ENCODE results near the gene BSN.

The BSN gene

DNA sequence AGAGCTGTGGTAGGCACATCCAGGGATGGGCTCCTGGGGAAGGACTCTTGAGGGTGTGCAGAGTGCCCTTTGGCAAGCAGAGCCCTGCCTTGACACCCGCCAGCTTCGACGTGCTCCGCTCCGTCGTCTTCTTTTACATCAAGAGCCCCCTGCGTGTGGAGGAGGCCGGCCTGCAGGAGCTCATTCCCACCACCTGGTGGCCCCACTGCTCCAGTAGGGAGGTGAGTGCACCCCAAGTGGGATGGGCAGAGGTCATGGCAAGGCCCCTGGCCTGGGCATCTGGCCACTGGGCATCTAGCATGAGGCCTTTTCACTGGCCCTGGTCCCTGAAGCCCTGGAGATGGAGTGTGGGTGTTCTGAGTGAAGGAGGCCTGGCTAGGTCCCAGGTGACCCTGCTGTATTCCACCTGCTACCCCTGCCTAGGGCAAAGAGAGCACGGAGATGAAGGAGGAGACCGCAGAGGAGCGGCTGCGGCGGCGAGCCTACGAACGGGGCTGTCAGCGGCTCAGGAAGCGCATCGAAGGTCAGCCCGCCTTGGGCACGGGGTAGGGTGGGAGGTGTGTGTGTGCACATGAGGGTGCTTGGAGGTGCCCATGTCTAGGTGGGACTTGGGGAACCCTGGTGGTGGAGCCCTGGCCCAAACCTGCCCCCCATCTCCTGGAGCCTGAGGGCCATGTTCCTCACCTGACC, 147.3 kb downstream of the BSN start:
- no peak for DNase-seq

DNA sequence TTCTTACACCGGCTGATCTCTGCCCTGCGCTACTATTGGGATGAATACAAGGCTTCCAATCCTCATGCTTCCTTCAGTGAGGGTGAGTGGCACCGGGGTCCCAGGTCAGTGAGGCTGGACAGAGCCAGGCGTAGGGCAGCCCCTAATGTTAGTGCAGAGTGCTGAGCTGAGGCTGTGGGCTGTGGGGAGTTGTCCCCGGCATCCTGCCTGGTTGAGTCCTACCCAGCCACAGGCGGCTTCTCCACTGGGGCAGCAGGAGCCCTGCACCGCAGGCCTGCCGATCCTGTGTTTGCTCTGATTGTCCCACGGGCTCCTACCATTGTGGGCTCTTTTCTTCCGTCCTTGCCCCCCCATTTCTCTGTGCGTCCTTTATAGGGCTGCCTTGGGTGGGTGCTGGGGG, 148.4 kb downstream of the BSN start:
- no peak for DNase-seq

DNA sequence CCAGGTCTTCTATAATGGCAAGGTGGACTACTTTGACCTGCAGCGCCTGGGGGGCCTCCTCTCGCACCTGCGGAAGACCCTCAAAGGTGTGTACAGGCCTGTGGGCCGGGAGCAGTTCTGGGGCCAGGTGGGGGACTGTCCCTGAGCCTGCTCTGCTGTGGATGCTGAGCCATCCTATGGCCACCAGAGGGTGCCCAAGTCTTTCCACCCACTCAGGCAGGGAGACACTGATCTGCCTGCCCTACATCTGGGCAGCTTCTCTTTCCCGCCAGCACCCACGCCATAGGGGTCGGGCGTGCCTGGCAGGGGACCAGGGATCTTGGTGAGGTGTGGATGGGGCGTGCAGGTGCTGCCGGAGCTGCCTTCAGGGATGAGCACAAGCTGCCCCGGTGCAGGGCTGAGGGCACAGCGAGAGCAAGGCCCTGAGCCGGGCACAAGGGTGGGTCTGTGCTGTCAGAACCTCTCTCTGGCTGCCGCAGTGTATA, 149.2 kb downstream of the BSN start:
- DNase-seq: peak; percentile 30

DNA sequence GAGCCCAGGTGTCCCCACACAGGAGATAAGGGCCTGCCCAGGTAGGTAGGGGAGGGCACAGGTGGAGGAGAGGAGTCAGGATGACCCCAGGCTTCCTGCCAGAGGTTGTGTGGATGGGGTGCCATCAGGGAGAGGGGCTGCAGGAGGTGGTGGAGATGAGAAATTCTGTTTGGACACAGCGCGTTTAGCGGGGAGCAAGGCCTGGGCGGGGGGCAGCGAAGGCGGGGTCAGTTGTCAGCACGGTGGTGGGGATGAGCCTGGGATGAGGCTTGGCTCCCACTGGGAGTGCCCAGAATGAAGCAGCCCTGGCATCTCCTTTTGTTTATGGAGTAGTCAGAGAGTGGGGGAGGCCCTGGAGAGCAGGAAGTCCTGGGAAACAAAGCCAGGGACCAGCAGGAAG, 149.7 kb downstream of the BSN start:
- no peak for DNase-seq

DNA sequence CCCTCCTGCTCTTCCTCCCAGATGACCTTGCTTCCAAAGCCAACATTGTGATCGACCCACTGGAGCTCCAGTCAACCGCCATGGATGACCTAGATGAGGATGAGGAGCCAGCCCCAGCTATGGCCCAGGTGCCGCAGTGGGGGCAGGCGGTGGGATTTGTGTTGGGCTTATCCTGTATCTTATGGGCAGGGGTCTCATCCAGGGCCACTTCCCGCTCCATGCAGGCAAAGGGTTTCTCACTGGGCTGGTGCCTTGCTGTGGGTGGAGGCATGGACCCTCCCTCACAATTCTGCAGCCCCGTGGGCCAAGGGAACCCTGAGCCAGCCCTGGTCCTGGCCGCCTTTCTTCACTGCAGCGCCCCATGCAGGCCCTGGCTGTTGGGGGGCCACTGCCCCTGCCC, 150.4 kb downstream of the BSN start:
- DNase-seq: no peak

DNA sequence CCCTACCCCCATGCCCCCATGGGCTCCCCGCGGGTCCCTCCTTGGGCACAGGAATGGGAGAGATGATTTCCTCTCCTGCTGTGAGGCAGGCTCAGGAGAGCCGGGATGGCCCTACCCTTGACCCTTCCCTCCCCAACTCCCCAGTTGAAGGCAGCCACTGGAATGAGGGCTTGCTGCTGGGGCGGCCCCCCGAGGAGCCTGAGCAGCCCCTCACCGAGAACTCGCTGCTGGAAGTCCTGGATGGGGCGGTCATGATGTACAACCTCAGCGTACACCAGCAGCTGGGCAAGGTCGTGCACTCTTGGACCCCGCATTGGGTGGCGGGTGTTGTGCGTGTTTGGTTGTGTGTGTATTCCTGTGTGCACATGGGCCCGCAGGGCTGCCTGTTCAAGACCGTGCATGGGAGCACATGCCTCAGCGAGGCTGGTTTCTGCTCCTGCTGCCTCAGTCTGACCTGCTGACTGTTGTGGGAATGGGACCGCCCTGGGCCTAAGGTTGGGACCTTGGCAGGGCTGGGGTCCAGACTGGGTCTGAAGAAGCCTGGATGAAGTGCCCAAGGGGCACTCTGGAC, 151.2 kb downstream of the BSN start:
- DNase-seq: no peak

DNA sequence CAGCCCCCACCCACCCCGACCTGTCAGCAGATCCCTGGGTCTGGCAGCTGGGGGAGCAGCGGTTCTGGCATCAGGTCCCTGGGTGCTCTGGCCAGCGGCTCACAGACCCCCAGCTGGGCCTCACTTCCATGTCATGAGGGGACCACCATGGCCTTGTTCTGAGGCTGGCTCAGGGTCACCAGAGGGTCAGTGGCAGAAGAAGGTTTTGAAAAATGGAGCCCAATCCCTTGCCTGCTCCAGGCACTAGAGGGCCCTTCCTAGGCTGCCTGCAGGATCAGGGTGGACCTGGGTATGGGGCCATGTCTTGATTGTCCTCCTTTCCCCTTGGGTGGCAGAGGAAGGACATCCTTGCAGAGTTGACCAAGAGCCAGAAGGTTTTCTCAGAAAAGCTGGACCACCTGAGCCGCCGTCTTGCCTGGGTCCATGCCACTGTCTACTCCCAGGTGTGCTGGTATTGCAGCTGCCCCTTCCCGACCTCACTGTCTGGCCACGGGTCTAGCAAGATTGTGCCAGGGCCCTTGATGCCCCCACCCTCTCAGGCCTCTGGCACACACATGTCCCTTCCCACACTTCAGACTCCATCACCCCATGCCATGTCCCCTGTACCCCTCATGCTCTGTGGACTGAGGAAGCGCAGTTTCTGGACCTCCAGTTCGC, 152.3 kb downstream of the BSN start:
- no peak for DNase-seq

DNA sequence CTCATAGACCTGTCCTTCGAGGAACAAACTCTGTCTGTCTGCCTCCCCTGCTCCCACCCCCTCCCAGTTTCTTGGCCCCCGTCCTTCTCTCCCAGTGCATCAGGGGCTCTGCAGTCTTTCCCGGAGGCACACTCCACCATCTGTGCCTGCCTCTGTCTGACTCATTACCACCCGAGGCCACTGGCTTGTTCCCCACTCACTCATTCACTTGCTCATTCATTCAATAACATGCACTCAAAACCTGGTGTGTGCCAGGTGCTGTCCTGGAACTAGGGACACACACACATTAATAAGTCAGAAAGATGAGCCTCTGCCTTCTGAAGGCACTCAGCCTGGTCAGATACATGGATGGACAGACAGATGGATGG, 152.8 kb downstream of the BSN start:
- no peak for DNase-seq

DNA sequence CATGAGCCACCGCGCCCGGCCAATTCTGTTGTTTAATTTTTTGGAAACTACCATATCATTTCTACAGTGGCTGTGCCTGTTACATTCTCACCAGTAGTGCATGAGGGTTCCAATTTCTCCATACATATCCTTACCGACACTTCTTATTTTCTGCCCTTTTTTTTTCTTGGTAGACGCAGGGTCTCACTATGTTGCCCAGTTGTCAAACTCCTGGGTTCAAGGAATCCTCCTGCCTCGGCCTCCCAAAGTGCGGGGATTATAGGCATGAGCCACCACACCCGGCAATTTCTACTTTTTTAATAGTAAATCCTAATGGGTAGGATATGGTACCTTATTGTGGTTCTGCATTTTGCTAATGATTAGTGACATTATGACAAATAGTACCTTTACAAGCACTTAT, 155.6 kb downstream of the BSN start:
- no peak for DNase-seq

DNA sequence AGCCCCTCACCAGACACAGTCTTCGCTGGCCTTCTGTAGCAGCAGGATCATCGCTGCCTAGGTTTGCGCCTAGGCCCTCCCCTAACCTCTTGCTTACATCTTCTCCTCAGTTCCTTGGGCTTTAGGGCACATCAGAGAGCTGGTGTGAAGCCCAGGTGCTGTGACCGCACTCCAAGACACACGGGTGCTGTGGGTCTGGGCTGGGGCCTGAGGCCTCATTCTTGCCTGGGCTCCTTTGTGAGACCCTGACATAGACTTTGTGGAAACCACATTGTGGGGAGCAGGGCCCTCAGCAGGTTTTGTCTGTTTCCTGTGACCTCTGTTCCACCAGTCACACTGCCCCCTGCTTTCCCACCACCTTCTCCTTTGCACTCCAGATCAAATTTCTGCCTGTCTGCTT, 157.2 kb downstream of the BSN start:
- DNase-seq: no peak

DNA sequence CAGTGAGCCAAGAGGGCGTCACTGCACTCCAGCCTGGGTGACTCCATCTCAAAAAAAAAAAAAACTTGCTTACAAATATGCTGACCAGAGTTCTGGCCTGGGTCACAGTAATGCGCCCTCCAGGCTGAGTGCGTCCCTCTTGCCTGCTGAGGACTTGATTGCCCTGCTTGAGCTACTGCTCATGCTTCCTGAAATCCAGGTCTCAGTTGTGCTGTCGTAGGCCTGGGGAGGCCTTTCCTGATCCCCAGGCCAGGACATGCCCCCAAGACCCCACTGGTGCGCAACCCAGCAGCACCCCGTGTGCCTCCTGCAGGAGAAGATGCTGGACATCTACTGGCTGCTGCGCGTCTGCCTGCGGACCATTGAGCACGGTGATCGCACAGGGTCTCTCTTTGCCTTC, 157.9 kb downstream of the BSN start:
- no peak for DNase-seq

DNA sequence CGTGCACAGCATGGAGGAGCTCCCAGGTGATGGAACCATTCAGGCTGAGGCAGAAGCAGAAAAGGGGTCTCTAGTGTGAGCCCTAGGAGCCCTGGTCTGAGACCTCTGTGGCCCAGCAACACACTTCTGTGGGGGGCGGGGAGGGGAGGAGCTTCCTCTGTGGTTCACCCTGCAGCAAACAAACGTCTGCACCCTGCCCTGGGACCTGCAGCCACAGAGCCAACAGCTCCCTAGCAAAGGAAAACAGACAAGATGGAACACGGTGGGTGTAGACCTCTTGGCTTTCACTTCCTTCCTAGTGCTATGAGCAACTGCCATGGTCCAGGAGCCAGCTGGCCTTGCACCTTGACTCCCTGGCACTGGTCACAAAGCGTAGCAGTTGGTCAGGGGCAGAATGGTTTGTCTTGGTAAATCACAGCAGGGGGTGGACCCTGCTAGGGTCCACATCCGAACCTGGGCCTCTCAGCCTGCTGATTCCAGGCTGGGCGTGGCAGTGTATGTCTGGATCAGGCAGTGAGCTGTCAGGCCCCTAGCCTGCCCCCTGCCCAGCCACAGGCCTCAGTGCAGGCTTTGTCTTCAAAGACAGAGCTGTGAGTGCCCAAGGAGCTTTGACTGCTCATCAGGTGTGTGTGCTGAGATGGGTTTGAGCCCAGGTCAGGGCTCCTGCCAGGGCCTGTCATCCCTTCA, 158.5 kb downstream of the BSN start:
- DNase-seq: no peak

DNA sequence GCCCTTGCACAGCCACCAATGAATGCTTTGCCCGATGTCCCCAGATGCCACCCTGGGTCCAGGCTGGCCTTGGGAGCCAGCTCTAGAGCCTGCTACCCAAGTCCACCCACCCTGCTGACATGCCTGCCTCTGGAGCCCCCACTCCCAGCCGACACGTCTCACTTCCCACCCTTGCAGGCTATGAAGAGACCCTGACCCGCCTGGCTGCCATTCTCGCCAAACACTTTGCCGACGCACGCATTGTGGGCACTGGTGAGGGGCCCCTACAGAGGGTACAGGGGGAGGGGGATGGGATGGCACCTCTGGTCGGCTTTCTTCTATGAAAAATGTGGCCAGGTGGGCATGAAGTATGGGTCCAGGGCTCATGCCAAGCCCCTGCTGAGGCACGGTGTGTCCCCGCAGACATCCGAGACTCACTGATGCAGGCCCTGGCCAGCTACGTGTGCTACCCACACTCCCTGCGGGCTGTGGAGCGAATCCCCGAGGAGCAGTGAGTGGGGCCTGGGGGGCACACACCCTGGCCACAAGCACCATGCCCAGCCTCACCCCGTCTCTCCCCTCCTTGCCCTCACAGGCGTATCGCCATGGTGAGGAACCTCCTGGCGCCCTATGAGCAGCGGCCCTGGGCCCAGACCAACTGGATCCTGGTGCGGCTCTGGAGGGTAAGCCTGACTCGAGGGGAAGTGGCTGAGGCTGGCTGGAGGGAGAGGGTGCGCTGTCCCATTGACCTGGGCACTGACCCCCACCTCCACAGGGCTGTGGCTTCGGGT, 159.2 kb downstream of the BSN start:
- DNase-seq: no peak

DNA sequence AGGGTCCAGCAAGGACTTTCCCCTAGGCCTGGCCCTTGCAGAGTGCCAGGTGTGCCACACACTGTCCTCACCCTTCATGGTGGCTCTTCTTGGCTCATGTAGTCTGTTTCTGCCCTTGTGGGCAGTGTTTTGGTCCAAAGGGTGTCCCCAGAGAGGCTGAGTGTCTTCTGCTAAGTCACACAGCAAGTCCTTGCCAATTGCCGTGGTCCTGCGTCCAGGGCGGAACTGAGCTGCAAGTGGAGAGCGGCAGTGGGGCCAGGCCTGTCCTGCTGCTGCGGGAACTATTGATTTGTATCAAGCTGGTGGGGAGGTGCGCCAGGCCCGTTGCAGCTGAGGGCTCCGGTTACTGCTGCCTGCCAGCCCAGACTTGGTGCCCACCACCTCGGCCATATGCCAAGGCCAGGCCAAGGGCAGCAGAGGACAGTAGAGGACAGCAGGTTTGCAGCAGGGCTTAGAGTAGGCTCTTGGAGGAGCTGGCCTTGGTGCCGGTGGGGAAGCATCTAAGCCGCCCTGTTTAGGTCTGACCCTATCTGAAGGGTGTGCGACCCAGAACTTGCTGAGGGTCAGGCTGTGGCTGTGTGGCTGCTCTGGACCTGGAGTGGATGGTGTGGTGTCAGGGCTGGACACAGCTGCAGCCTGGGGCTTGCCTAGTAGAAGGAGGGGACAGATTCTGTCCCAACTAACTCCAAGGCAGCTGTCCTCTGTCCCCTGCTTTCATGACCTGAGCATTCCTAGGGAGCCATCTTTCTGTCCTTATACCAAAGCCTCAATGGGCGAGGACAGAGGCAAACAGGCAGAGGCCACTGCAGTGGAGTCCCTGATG, 160.7 kb downstream of the BSN start:
- no peak for DNase-seq

DNA sequence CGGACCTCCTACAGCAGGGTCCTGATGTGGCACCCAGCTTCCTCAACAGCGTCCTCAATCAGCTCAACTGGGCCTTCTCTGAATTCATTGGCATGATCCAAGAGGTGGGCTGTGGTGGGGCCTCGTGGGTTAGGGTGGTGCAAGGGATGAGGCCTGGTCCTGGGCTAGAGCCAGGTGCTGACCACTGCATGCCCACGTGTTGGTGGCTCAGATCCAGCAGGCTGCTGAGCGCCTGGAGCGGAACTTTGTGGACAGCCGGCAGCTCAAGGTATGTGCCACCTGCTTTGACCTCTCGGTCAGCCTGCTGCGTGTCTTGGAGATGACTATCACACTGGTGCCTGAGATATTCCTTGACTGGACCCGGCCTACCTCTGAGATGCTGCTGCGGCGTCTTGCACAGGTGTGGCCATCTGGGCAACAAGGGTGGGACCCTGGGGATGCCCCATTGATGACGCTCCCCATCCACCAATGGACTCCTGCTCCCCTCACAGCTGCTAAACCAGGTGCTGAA, 161.4 kb downstream of the BSN start:
- no peak for DNase-seq

DNA sequence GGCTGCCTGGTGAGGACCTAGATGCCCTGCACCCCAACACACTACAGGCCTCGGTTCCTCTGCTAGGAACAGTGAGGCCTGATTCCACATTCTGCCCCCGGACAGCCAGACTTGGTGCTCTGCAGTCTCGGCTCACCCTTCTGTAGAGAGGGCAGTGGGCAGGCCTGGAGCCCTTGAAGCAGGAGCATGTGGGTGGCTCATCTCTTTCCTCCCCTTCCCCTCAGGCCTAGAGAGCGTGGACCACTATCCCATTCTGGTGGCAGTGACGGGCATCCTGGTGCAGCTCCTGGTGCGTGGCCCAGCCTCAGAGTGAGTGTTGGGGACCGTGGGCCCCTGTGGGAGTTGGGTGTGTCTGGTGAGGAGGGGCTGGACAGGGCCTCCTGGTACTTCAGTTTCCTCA, 161.9 kb downstream of the BSN start:
- no peak for DNase-seq

DNA sequence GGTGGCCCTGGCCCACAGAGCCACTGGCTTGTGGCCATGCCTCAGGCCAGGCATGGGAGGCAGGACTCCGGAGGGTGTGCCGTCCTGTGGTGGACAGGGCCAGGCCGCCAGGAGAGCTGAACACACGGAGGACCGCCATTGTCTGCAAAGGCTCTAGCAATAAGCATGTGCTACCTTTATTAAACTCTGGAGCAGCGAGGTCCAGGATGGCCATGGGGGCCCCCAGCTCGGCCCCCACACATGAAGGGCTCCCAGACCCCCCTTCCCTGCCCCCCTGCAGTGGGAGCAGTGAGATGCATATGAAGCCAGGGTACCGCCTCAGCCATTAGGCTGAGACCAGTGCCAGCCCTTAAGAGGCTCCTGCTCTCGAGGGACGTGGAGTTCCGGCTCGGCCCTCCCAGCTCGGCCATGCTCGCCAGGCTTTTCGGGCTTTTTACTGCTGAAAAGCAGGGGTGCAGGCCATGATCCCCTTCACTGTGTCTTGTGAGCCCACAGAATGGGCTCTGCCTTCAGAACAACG, 162.5 kb downstream of the BSN start:
- DNase-seq: no peak

DNA sequence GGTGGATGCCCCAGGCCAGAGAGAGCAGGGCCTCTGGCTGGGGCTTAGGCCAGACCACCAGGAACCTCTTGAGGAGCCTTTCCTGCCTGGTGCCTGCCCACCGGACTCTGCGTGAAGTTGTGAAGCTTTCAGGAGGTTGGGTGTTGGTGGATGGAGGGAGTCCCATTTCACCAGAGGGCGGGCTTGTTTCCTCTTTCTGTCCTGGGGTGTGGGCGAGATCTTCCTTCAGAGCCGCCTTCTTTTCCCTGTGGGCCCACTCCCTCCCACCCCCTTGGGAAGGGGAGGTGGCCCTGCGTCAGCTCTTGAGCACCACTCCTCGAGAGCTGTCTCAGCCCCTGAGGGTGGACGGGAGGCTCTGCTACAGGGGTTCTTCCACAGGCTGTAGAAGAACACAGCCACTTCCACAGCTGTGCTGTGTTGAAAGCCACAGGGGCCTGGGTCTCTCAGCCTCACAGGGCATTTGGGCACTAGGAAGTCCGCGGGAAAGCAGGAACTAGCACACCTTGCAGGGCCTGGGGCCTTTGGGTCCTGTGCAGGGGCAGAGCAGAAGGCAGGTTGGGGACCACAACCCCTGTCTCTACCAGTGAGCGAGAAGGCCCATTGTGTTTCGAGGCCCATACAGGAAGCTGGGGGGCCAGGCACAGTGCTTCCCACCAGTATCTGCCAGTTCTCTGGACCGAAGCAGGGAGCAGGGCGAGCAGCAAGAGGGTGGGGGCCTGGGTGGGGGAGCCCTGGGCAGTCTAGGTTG, 163.1 kb downstream of the BSN start:
- no peak for DNase-seq

DNA sequence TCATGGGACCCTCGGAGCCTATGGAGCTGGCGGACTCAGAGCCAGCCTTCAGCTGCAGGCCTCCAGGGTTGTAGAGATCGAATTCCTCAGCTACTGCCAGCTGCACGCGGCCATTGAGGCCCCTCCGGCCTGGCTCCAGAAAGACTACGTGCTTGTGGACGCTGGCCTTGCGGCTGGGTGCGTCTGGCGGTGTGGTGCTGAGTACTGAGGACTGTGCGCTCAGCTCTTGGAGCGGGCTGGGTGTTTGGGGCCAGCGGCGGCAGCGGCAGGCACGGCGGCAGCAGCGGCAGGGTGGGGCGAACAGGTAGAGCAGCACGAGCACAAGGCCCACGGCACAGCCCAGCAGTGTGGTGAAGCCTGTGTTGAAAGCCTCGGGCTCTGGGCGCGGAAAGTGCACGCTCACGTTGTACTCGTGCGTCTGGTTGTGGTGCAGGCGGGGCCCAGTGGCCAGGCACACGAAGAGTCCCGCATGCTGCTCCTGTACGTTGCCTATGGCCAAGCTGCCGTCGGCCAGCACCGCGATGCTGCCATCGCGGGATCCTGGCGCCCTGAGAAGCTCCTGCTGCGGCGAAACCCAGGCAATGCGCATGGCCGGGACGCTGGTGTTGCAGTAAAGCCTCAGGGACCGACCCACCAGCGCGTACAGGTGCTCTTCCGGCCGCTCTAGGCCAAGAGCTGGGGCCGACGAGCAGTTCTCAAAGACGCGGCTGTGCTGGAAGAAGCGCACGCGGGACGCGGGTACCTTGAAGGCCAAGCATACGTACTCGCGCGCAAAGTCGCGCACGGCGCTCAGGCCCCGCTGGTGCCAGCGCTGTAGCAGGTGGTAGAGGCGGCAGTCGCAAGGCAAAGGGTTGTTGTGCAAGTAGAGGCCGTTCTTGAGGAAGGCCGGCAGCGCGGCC, 163.9 kb downstream of the BSN start:
- DNase-seq: no peak

DNA sequence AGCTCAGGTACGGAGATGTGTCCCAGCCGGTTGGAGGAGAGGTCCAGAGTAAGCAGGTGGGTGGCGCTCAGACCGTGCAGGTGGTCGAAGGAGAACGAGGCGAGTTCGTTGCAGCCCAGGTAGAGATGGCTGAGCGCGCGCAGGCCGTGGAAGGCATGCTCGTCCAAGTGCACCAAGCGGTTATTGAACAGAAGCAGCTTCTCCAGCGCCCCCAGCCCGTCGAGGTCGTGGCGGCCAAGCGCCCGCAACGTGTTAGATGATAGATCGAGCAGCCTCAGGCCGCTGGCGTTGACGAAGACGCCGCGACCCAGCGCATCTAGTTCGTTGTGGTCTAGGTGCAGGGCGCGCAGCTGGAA, 164.6 kb downstream of the BSN start:
- no peak for DNase-seq
